Stimulated activated CD4-positive, alpha-beta T cell treated with anti-CD3 and anti-CD28 coated beads, Interleukin-1b, Interleukin-23, amount 100 ng/mL, for 48 hours (primary cell): ENCODE measurements around the gene MCEMP1.

ENCODE experiments used
- DNase-seq: peaks from one replicate; pipeline ENCODE4 v3.0.0-alpha.2; 2020

MCEMP1 gene

GRCh38 chr19:7672522-7672921, 4.4 kb upstream of the MCEMP1 start:
- no peak for DNase-seq

- DNase-seq: peak; percentile 49
These were observed 2.6 kb upstream of the MCEMP1 start for GRCh38 chr19:7674010-7675005.

- no peak for DNase-seq
These were observed 514 bp upstream of the MCEMP1 start for GRCh38 chr19:7676376-7676775.

- DNase-seq: no peak
These were observed 900 bp downstream of the MCEMP1 start for GRCh38 chr19:7677669-7678311.

- peak; percentile 80 for DNase-seq
These were observed 2.3 kb downstream of the MCEMP1 start for GRCh38 chr19:7678971-7679751.

- DNase-seq: no peak
These were observed 3.1 kb downstream of the MCEMP1 start for GRCh38 chr19:7679771-7680605.

GRCh38 chr19:7680606-7681339, 3.9 kb downstream of the MCEMP1 start, which contains the start of gene TRAPPC5:
Gene TRAPPC5, plus strand, starts transcription at chr19:7680833. Its CDS starts 1,421 bp downstream, at chr19:7682254.
- peak; percentile 84 for DNase-seq

- peak; percentile 91 for DNase-seq
These were observed 4.7 kb downstream of the MCEMP1 start for GRCh38 chr19:7681340-7682174.

- no peak for DNase-seq
These were observed 5.4 kb downstream of the MCEMP1 start for GRCh38 chr19:7682175-7682855.

- DNase-seq: no peak
These were observed 8.9 kb downstream of the MCEMP1 start for GRCh38 chr19:7685546-7686445.

- DNase-seq: no peak
These were observed 10.3 kb downstream of the MCEMP1 start for GRCh38 chr19:7687177-7687576.

- no peak for DNase-seq
These were observed 12.3 kb downstream of the MCEMP1 start for GRCh38 chr19:7689165-7689564.

GRCh38 chr19:7690779-7691258, 13.9 kb downstream of the MCEMP1 start:
- no peak for DNase-seq

GRCh38 chr19:7691497-7691896, 14.6 kb downstream of the MCEMP1 start:
- peak; percentile 38 for DNase-seq

GRCh38 chr19:7692417-7693088, 15.7 kb downstream of the MCEMP1 start:
- peak; percentile 34 for DNase-seq

GRCh38 chr19:7694499-7694898, 17.6 kb downstream of the MCEMP1 start:
- no peak for DNase-seq

GRCh38 chr19:7697721-7698287, 20.9 kb downstream of the MCEMP1 start:
- DNase-seq: no peak

- no peak for DNase-seq
These were observed 21.7 kb downstream of the MCEMP1 start for GRCh38 chr19:7698583-7698982.
